Endothelial cell of umbilical vein (primary cell): ENCODE results near the gene GLI1. TPM values are rescaled to one million over a fixed set of nuclear protein-coding genes. Genes with fewer than 3 reads are reported as not detected.

ENCODE experiments used
- BruUV-seq: library from RNA; stranded (reverse); fragments of 400-500 nt; replicated peaks from 2 replicates; lab custom pipeline; 2021; lab: Mats Ljungman, UMichigan
- CTCF ChIA-PET: fragments of 300-600, 350-600 bp; sonication (Branson Sonifier 250); formaldehyde crosslinking; loops from one replicate; lab custom pipeline; 2021; ENCODE audit warnings: antibody characterized with exemption, inconsistent platforms; lab: Charles Lee
- POLR2A ChIA-PET: fragments of 300-600, 350-600 bp; sonication (Branson Sonifier 250); formaldehyde crosslinking; loops from one replicate; lab custom pipeline; 2021; ENCODE audit warnings: antibody characterized with exemption, inconsistent platforms; lab: Charles Lee
- DNase-seq: peaks from one replicate; pipeline ENCODE4 v3.0.0-alpha.2; 2011; ENCODE audit warnings: low read depth, low spot score
- FAIRE-seq: peaks from 2 replicates; lab custom pipeline; 2011; peaks lifted over from hg19 to GRCh38; lab: Jason Lieb, UNC
- H2AFZ ChIP-seq: 2 replicates; pipeline ENCODE4 v1.6.0; 2012; ENCODE audit warnings: low read depth, low read length, control low read depth, inconsistent platforms
- H3K27ac ChIP-seq: 2 replicates; pipeline ENCODE4 v1.5.1; 2011; ENCODE audit warnings: low read depth, mild to moderate bottlenecking, control low read depth, low read length, moderate library complexity; ENCODE audit not compliant: insufficient read depth
- H3K27me3 ChIP-seq, 2 experiments: 2 replicates each; pipeline versions ENCODE4 v1.6.0 to v1.6.1; 2011; ENCODE audit warnings: low read length in 2 of 2, mixed read lengths in 1 of 2; ENCODE audit not compliant: control insufficient read depth in 2 of 2, insufficient read depth in 2 of 2
- H3K36me3 ChIP-seq, 2 experiments: 2 replicates in 1 of 2; 3 replicates in 1 of 2; pipeline ENCODE4 v1.5.1; 2011; ENCODE audit warnings: low read length in 2 of 2, mild to moderate bottlenecking in 1 of 2, moderate library complexity in 1 of 2; ENCODE audit not compliant: control insufficient read depth in 2 of 2, insufficient read depth in 2 of 2; ENCODE audit errors: extremely low read depth in 1 of 2
- H3K4me1 ChIP-seq: 3 replicates; pipeline ENCODE4 v1.5.1; 2011; ENCODE audit warnings: mild to moderate bottlenecking, low read length; ENCODE audit not compliant: control insufficient read depth, insufficient read depth; ENCODE audit errors: extremely low read depth
- H3K4me2 ChIP-seq: 2 replicates; pipeline ENCODE4 v1.6.1; 2011; ENCODE audit warnings: low read length, control low read depth, mixed read lengths; ENCODE audit not compliant: insufficient read depth
- H3K4me3 ChIP-seq, 3 experiments: fragments of 200-600 bp in 1 of 3; sonication (generic), shearing (Covaris generic) in 1 of 3; replicated peaks in 1 of 3; 2 replicates each; pipeline ENCODE4 v1.5.1; 2011 to 2016; ENCODE audit warnings: control low read depth in 3 of 3, low read length in 3 of 3, mild to moderate bottlenecking in 2 of 3, inconsistent platforms in 1 of 3, low read depth in 1 of 3, moderate library complexity in 1 of 3; ENCODE audit not compliant: insufficient read depth in 1 of 3
- H3K79me2 ChIP-seq: 2 replicates; pipeline ENCODE4 v1.6.0; 2012; ENCODE audit warnings: low read length, inconsistent platforms; ENCODE audit not compliant: control insufficient read depth, insufficient read depth
- H3K9ac ChIP-seq: replicated peaks from 2 replicates; pipeline ENCODE3; 2011; ENCODE audit warnings: low read length, control low read depth; ENCODE audit not compliant: insufficient read depth; ENCODE audit errors: extremely low read depth
- H3K9me1 ChIP-seq: replicated peaks from 3 replicates; pipeline ENCODE4 v1.6.0; 2011; ENCODE audit warnings: mild to moderate bottlenecking, low read length; ENCODE audit not compliant: control insufficient read depth, insufficient read depth; ENCODE audit errors: extremely low read depth
- H3K9me3 ChIP-seq: replicated peaks from 2 replicates; pipeline ENCODE4 v1.5.1; 2012; ENCODE audit warnings: low read length, inconsistent platforms; ENCODE audit not compliant: control insufficient read depth, insufficient read depth
- H4K20me1 ChIP-seq: replicated peaks from 2 replicates; pipeline ENCODE3; 2011; ENCODE audit warnings: mild to moderate bottlenecking, low read length; ENCODE audit not compliant: control insufficient read depth, insufficient read depth; ENCODE audit errors: extremely low read depth
- CTCF ChIP-seq, 2 donors: IDR thresholded peaks; 1 replicate in 1 of 2; 2 replicates in 1 of 2; pipeline ENCODE4 v1.5.1; 2011; ENCODE audit warnings: low read length in 2 of 2, mild to moderate bottlenecking in 2 of 2, moderate library complexity in 2 of 2, control low read depth in 1 of 2, inconsistent platforms in 1 of 2, low read depth in 1 of 2; ENCODE audit not compliant: insufficient read depth in 1 of 2; ENCODE audit errors: extremely low read depth in 1 of 2
- EZH2 ChIP-seq: IDR thresholded peaks from 2 replicates; pipeline ENCODE4 v1.6.1; 2012; ENCODE audit warnings: borderline replicate concordance, low read depth, mild to moderate bottlenecking, moderate library complexity, low read length, inconsistent platforms; ENCODE audit not compliant: severe bottlenecking
- FOS ChIP-seq: IDR thresholded peaks from 2 replicates; pipeline ENCODE4 v1.6.1; 2011; ENCODE audit warnings: mild to moderate bottlenecking, low read length, moderate library complexity, borderline replicate concordance; ENCODE audit not compliant: insufficient read depth
- JUN ChIP-seq: IDR thresholded peaks from 2 replicates; pipeline ENCODE4 v1.6.1; 2011; ENCODE audit warnings: borderline replicate concordance, low read depth; ENCODE audit not compliant: insufficient read length, insufficient read depth
- MAX ChIP-seq: IDR thresholded peaks from 2 replicates; pipeline ENCODE4 v1.6.1; 2011; ENCODE audit not compliant: insufficient read depth, insufficient read length
- MYC ChIP-seq: IDR thresholded peaks from one replicate; pipeline ENCODE4 v1.6.1; 2011; ENCODE audit warnings: mild to moderate bottlenecking, low read depth, low read length
- POLR2A ChIP-seq: IDR thresholded peaks from 2 replicates; pipeline ENCODE4 v1.6.1; 2012; ENCODE audit warnings: low read depth, mild to moderate bottlenecking, control low read depth, low read length
- POLR2AphosphoS5 ChIP-seq: IDR thresholded peaks from 2 replicates; pipeline ENCODE4 v1.6.1; 2012; ENCODE audit warnings: low read depth, mild to moderate bottlenecking, control low read depth, low read length, moderate library complexity; ENCODE audit not compliant: insufficient read depth
- dilution Hi-C: fragments of 300-500 bp; cut with MboI; formaldehyde crosslinking; loops from one replicate; pipeline ENCODE4 v1.15.0; 2019; ENCODE audit warnings: low sequenced_read_pairs; ENCODE audit not compliant: extremely low pct_ligation_motif_present
- intact Hi-C: fragments of 100-400 bp; cut with micrococcal nuclease; formaldehyde crosslinking; loops from one replicate; pipeline ENCODE4 v1.10.0; 2022
- polyA plus RNA-seq, 4 experiments: library from polyadenylated mRNA; depleted of rRNA in 3 of 4; stranded (reverse) in 3 of 4; unstranded in 1 of 4; fragments of >200 nt; gene quantifications; 2 replicates each; pipeline versions ENCODE4 v1.2.1 to v1.2.3, GENCODE V29; 2011 to 2012; ENCODE audit warnings: missing spikeins in 1 of 4
- total RNA-seq: library from RNA; stranded (reverse); gene quantifications from 2 replicates; pipeline ENCODE4 v1.2.3, GENCODE V29; 2021

Gene GLI1
- total and polyA plus RNA-seq, 2 donors (not counting 3 experiments of a cell fraction or from before 2014, with no cell fraction given), result 0.10 to 0.29 TPM

- no peak for FAIRE-seq
- TF ChIP-seq POLR2AphosphoS5 (no peak), FOS (no peak), EZH2 (no peak), MYC (no peak), CTCF (IDR thresholded peaks at IDR 0.05; ENCODE audit: extremely low read depth in 1 of 2, insufficient read depth in 1 of 2, low read depth in 1 of 2, low read length in 2 of 2) (no peak), MAX (no peak), POLR2A (no peak), JUN (no peak)
- POLR2A ChIA-PET, result no interaction called here
- Histone ChIP-seq H4K20me1 (no peaks in the 10 kb centered on the region), H3K4me3 (no peak overlapping the region), H3K27me3 (peaks cover 0 to 2% of the 10 kb centered on the region in 2 experiments), H2AFZ (no peak overlapping the region), H3K9me1 (no peaks in the 10 kb centered on the region), H3K27ac (no peak overlapping the region), H3K4me1 (peaks cover 2% of the 10 kb centered on the region), H3K79me2 (no peaks in the 10 kb centered on the region), H3K4me2 (no peak overlapping the region), H3K9me3 (no peaks in the 10 kb centered on the region), H3K9ac (no peak overlapping the region), H3K36me3 (no peaks in the 10 kb centered on the region)
- no peak for DNase-seq
- intact Hi-C loops, result no loop called here
- CTCF ChIA-PET, result interaction anchor here (0.7 to 1.6 kb wide), 4 partner anchors 13 to 127 kb away, joined by 3 to 7 read pairs (median 4); no protein-coding TSS in a partner anchor
- no TSS peak for BruUV-seq
- dilution Hi-C loops, result no loop called here
Observed at GRCh38 chr12:57435293-57435692, 24.3 kb upstream of the GLI1 start.
